CD4-positive, alpha-beta T cell treated with Interleukin-4 for 1 hour (primary cell): Measurements from ENCODE around the gene LHFPL2.

Experiments
- DNase-seq, 2 donors: peaks; one replicate each; pipeline ENCODE4 v3.0.0-alpha.2; 2020 to 2022

Gene LHFPL2

GRCh38 chr5:78613756-78614155 is 34.8 kb downstream of the LHFPL2 start:
- DNase-seq, result no peak

- DNase-seq, result no peak
Observed at GRCh38 chr5:78613151-78613533, 35.4 kb downstream of the LHFPL2 start.

- DNase-seq, result no peak
Observed at GRCh38 chr5:78612227-78613150, 36.1 kb downstream of the LHFPL2 start.

- DNase-seq, result no peak
Observed at GRCh38 chr5:78611126-78611605, 37.4 kb downstream of the LHFPL2 start.

GRCh38 chr5:78610636-78611035 is 37.9 kb downstream of the LHFPL2 start:
- DNase-seq, result no peak

- DNase-seq, result no peak
Observed at GRCh38 chr5:78610163-78610583, 38.4 kb downstream of the LHFPL2 start.

- no peak for DNase-seq
Observed at GRCh38 chr5:78607864-78608263, 40.7 kb downstream of the LHFPL2 start.

- no peak for DNase-seq
Observed at GRCh38 chr5:78606241-78606640, 42.3 kb downstream of the LHFPL2 start.

GRCh38 chr5:78605611-78606010 is 43.0 kb downstream of the LHFPL2 start:
- DNase-seq, result no peak

GRCh38 chr5:78604689-78605285 is 43.8 kb downstream of the LHFPL2 start:
- DNase-seq, result no peak

GRCh38 chr5:78603636-78604175 is 44.9 kb downstream of the LHFPL2 start:
- no peak for DNase-seq

- no peak for DNase-seq
Observed at GRCh38 chr5:78602400-78602799, 46.2 kb downstream of the LHFPL2 start.

- no peak for DNase-seq
Observed at GRCh38 chr5:78601559-78602314, 46.8 kb downstream of the LHFPL2 start.

- DNase-seq, result no peak
Observed at GRCh38 chr5:78600687-78601414, 47.7 kb downstream of the LHFPL2 start.

GRCh38 chr5:78598973-78599372 is 49.6 kb downstream of the LHFPL2 start:
- DNase-seq, result no peak

- DNase-seq, result no peak
Observed at GRCh38 chr5:78597974-78598371, 50.6 kb downstream of the LHFPL2 start.

GRCh38 chr5:78597068-78597973 is 51.3 kb downstream of the LHFPL2 start:
- DNase-seq, result no peak

- DNase-seq, result no peak
Observed at GRCh38 chr5:78595458-78595921, 53.1 kb downstream of the LHFPL2 start.

GRCh38 chr5:78594610-78595457 is 53.7 kb downstream of the LHFPL2 start:
- no peak for DNase-seq

GRCh38 chr5:78594021-78594420 is 54.6 kb downstream of the LHFPL2 start:
- DNase-seq, result no peak
